HS-5 (cell line): ENCODE results near the gene SDC1.

Experiments used
- DNase-seq: peaks from one replicate; pipeline ENCODE4 v3.0.0-alpha.2; 2012; ENCODE audit warnings: low read depth

SDC1 gene

GRCh38 chr2:20169796-20170703 is 54.9 kb downstream of the SDC1 start:
- no peak for DNase-seq

- no peak for DNase-seq
Observed at GRCh38 chr2:20168727-20169696, 55.9 kb downstream of the SDC1 start.

GRCh38 chr2:20168048-20168726 is 56.7 kb downstream of the SDC1 start:
- no peak for DNase-seq

GRCh38 chr2:20167356-20167755 is 57.6 kb downstream of the SDC1 start:
- no peak for DNase-seq

- no peak for DNase-seq
Observed at GRCh38 chr2:20165677-20166509, 59.0 kb downstream of the SDC1 start.

- DNase-seq, result no peak
Observed at GRCh38 chr2:20164734-20165478, 60.0 kb downstream of the SDC1 start.

- no peak for DNase-seq
Observed at GRCh38 chr2:20164061-20164733, 60.7 kb downstream of the SDC1 start.

GRCh38 chr2:20159411-20160070 is 65.4 kb downstream of the SDC1 start:
- DNase-seq, result no peak

- no peak for DNase-seq
Observed at GRCh38 chr2:20157193-20157891, 67.6 kb downstream of the SDC1 start.

GRCh38 chr2:20156836-20157192 is 68.1 kb downstream of the SDC1 start:
- no peak for DNase-seq

GRCh38 chr2:20156076-20156759 is 68.7 kb downstream of the SDC1 start:
- no peak for DNase-seq

- no peak for DNase-seq
Observed at GRCh38 chr2:20153131-20153851, 71.6 kb downstream of the SDC1 start.

GRCh38 chr2:20150806-20151571 is 73.9 kb downstream of the SDC1 start:
- DNase-seq, result no peak
